Activated CD4-positive, alpha-beta memory T cell treated with anti-CD3 and anti-CD28 coated beads, Interleukin-2, amount 10 ng/mL, durations not matched to agents 7 days and 5 days (primary cell): ENCODE data around the gene SBF2. TPM values are rescaled to one million over a fixed set of nuclear protein-coding genes. Genes with fewer than 3 reads are reported as not detected.
"Not testable (repeated sequence)": the region's sequence is repeated elsewhere in the genome, so short reads cannot be mapped to it uniquely, and the experiment has no call there.

Experiments
- CTCF ChIA-PET: fragments of 350-600 bp; sonication (Branson Sonifier 250); formaldehyde crosslinking; loops from one replicate; lab custom pipeline; 2021; ENCODE audit warnings: antibody characterized with exemption, inconsistent platforms; lab: Charles Lee
- POLR2A ChIA-PET: fragments of 350-600 bp; sonication (Branson Sonifier 250); formaldehyde crosslinking; loops from one replicate; lab custom pipeline; 2021; ENCODE audit warnings: antibody characterized with exemption; lab: Charles Lee
- DNase-seq: peaks from one replicate; pipeline ENCODE4 v3.0.0-alpha.2; 2020
- H3K27ac Mint-ChIP-seq: one replicate; pipeline ENCODE4 v1.8.0; 2021; ENCODE audit warnings: mild to moderate bottlenecking, mixed read lengths
- H3K27me3 Mint-ChIP-seq: one replicate; pipeline ENCODE4 v1.8.0; 2021; ENCODE audit warnings: mixed read lengths
- H3K36me3 Mint-ChIP-seq: one replicate; pipeline ENCODE4 v1.8.0; 2021; ENCODE audit warnings: low read depth, mixed read lengths
- H3K4me1 Mint-ChIP-seq: one replicate; pipeline ENCODE4 v1.8.0; 2021; ENCODE audit warnings: mixed read lengths
- H3K4me3 Mint-ChIP-seq: one replicate; pipeline ENCODE4 v1.8.0; 2021; ENCODE audit warnings: mild to moderate bottlenecking, mixed read lengths
- H3K9me3 Mint-ChIP-seq: one replicate; pipeline ENCODE4 v1.8.0; 2021; ENCODE audit warnings: mixed read lengths
- total RNA-seq, 2 experiments: library from RNA; stranded (reverse); gene quantifications; one replicate each; pipeline ENCODE4 v1.2.3, GENCODE V29; 2021

Gene SBF2
- total RNA-seq, 2 experiments from 2014 or later: 6.4 to 9.0 TPM

GRCh38 chr11:9992306-9992705, 301.7 kb downstream of the SBF2 start:
- Mint-ChIP-seq H3K9me3 (no peaks in the 10 kb centered on the region), H3K4me1 (no peaks in the 10 kb centered on the region), H3K4me3 (no peak overlapping the region), H3K27me3 (no peaks in the 10 kb centered on the region), H3K36me3 (no peaks in the 10 kb centered on the region), H3K27ac (no peak overlapping the region)
- POLR2A ChIA-PET: no interaction called here
- CTCF ChIA-PET: no interaction called here
- no peak for DNase-seq

DNA sequence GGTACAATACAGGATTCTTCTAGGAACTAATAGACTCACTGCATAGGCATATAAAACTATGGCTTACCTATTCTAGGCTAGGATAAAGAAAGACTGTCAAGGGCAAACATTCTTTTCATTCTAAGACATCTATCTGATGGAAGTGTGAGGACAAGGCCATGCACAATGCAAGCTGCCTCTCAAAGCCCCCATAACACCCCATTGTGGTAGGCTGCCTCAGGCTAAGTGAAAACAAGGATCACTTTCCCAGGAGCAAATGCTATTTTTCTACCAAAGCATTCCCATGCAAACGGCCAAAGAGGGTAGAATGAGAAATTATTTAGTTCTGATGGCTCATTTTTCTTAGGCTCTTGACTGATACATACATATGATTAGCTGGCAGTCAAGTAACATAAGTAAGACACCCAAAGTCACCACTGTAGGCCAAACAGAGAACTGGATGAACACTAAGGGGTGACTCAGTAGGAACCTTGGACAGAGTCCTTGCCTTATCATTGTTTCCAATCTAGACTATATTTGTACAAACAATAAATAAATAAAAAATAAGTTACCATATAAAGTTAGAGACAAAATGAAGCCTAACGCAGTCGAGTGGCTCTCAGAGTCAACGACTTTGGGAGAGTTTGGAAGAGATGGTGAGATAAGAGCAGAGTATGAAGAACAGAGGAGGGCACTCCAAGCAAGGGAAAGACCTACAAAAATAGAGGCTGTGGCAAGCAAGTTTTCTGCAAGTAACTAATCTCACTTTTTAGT, 303.6 kb downstream of the SBF2 start:
- Mint-ChIP-seq H3K4me1 (no peaks in the 10 kb centered on the region), H3K27me3 (no peaks in the 10 kb centered on the region), H3K9me3 (no peaks in the 10 kb centered on the region), H3K36me3 (no peaks in the 10 kb centered on the region), H3K27ac (no peak overlapping the region), H3K4me3 (no peak overlapping the region)
- ChIA-PET POLR2A (interaction anchor here (0.5 kb wide), 1 partner anchor 10 kb away, joined by 4 read pairs; no protein-coding TSS in a partner anchor), CTCF (no interaction called here)
- DNase-seq: no peak

- H3K27ac Mint-ChIP-seq, H3K36me3 Mint-ChIP-seq, DNase-seq, CTCF ChIA-PET, H3K4me3 Mint-ChIP-seq, POLR2A ChIA-PET, H3K4me1 Mint-ChIP-seq, H3K27me3 Mint-ChIP-seq, H3K9me3 Mint-ChIP-seq: not testable (repeated sequence)
Measured at GRCh38 chr11:9987303-9987702, 306.7 kb downstream of the SBF2 start.

DNA sequence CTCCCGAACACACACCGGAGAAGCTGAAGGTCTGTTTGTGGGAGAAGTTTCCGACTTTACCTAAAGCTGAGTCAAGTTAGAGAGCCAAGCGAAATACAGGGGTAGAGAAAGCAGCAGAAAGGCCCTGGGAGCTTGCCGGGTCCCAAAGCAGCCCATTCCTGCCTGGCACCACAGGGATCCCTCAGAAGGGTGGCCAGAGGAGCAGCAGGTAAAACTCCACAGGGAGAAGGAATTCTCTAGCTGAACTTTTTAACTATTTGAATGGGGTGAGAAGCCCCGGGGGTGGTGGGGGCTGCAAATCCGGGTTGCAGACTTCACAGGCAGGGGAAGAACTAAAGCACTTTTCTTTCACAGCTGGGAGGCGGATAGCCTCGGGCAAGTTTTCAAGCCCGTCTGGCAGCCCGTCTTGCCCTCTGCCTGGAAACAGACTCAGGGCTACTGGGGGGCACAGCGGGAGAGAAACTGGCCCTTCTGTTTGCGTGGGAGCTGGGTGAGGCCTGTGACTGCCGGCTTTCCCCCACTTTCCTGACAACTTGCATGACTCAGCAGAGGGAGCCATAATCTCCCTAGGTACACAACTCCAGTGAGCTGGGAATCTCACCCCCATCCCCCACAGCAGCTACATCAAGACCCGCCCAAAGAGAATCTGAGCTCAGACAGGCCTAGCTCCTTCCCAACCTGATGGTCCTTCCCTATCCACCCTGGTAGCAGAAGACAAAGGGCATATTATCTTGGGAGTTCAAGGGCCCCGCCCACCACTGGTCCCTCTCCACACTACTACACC, 311.0 kb downstream of the SBF2 start:
- DNase-seq: no peak
- no peaks in the 10 kb centered on the region for H3K9me3 Mint-ChIP-seq
- no peaks in the 10 kb centered on the region for H3K27me3 Mint-ChIP-seq
- no peaks in the 10 kb centered on the region for H3K36me3 Mint-ChIP-seq
- ChIA-PET CTCF (interaction anchor here (1.9 kb wide), 1 partner anchor 10 kb away, joined by 6 read pairs; no protein-coding TSS in a partner anchor), POLR2A (no interaction called here)
- no peaks in the 10 kb centered on the region for H3K4me1 Mint-ChIP-seq
- H3K27ac Mint-ChIP-seq: no peak overlapping the region
- H3K4me3 Mint-ChIP-seq: no peak overlapping the region

- Mint-ChIP-seq H3K36me3 (no peaks in the 10 kb centered on the region), H3K4me1 (no peaks in the 10 kb centered on the region), H3K4me3 (no peak overlapping the region), H3K9me3 (no peaks in the 10 kb centered on the region), H3K27me3 (no peaks in the 10 kb centered on the region), H3K27ac (no peak overlapping the region)
- ChIA-PET POLR2A (no interaction called here), CTCF (interaction anchor here (1.9 kb wide), 1 partner anchor 10 kb away, joined by 6 read pairs; no protein-coding TSS in a partner anchor)
- no peak for DNase-seq
Measured at GRCh38 chr11:9982127-9982795, 311.8 kb downstream of the SBF2 start.

GRCh38 chr11:9980931-9981330, 313.1 kb downstream of the SBF2 start:
- Mint-ChIP-seq H3K4me1 (no peaks in the 10 kb centered on the region), H3K27me3 (no peaks in the 10 kb centered on the region), H3K9me3 (no peaks in the 10 kb centered on the region), H3K36me3 (no peaks in the 10 kb centered on the region), H3K27ac (no peak overlapping the region), H3K4me3 (no peak overlapping the region)
- CTCF ChIA-PET: no interaction called here
- DNase-seq: no peak
- POLR2A ChIA-PET: interaction anchor here (0.7 kb wide), 1 partner anchor 9 kb away, joined by 4 read pairs; no protein-coding TSS in a partner anchor

- H3K36me3 Mint-ChIP-seq: no peaks in the 10 kb centered on the region
- H3K4me3 Mint-ChIP-seq: no peak overlapping the region
- H3K27me3 Mint-ChIP-seq: no peaks in the 10 kb centered on the region
- no peak for DNase-seq
- ChIA-PET CTCF (no interaction called here), POLR2A (no interaction called here)
- H3K9me3 Mint-ChIP-seq: no peaks in the 10 kb centered on the region
- H3K27ac Mint-ChIP-seq: no peak overlapping the region
- H3K4me1 Mint-ChIP-seq: peaks cover 3% of the 10 kb centered on the region
Measured at GRCh38 chr11:9977554-9977953, 316.5 kb downstream of the SBF2 start.

DNA sequence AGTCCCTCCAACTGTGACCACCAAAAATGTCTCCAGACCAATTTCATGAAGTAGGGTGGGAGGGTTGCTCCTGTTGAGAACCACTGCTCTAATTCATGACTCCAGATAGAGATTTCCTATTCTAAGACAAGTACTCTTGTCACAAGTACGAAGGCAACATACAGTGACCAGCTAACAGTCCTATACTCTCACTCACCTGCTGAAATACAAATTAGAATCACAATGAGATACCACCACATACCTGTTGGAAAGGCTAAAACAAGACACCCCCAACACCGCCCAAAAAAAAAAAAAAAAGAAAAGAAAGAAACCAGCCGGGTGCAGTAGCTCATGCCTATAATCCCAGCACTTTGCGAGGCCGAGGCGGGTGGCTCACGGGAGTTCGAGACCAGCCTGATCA, 319.6 kb downstream of the SBF2 start:
- Mint-ChIP-seq H3K27me3 (no peaks in the 10 kb centered on the region), H3K4me1 (peaks cover 3% of the 10 kb centered on the region)
- CTCF ChIA-PET: interaction anchor here (0.9 to 3.0 kb wide), 3 partner anchors 116 to 226 kb away, joined by 3 to 45 read pairs (median 3); no protein-coding TSS in a partner anchor

GRCh38 chr11:9973921-9974320, 320.1 kb downstream of the SBF2 start:
- no peak for DNase-seq
- Mint-ChIP-seq H3K27me3 (no peaks in the 10 kb centered on the region), H3K27ac (no peak overlapping the region), H3K4me3 (no peak overlapping the region), H3K36me3 (no peaks in the 10 kb centered on the region), H3K4me1 (peaks cover 3% of the 10 kb centered on the region), H3K9me3 (no peaks in the 10 kb centered on the region)
- ChIA-PET POLR2A (no interaction called here), CTCF (interaction anchor here (0.9 to 3.0 kb wide), 6 partner anchors 89 to 341 kb away, joined by 3 to 45 read pairs (median 4); no protein-coding TSS in a partner anchor)

More for the DNA sequence above, 319.6 kb downstream of the SBF2 start:
- POLR2A ChIA-PET: interaction anchor here (1.0 kb wide), 1 partner anchor 10 kb away, joined by 3 read pairs; no protein-coding TSS in a partner anchor
- no peak overlapping the region for H3K4me3 Mint-ChIP-seq
- no peaks in the 10 kb centered on the region for H3K36me3 Mint-ChIP-seq
- no peak overlapping the region for H3K27ac Mint-ChIP-seq
- DNase-seq: no peak
- H3K9me3 Mint-ChIP-seq: no peaks in the 10 kb centered on the region

- ChIA-PET POLR2A (interaction anchor here (1.1 kb wide), 1 partner anchor 214 kb away, joined by 6 read pairs; no protein-coding TSS in a partner anchor), CTCF (interaction anchor here (0.7 to 3.0 kb wide), 17 partner anchors 10 to 438 kb away, joined by 3 to 45 read pairs (median 3); no protein-coding TSS in a partner anchor)
- H3K4me3 Mint-ChIP-seq: no peak overlapping the region
- DNase-seq: peak; percentile 31
- no peaks in the 10 kb centered on the region for H3K9me3 Mint-ChIP-seq
- no peak overlapping the region for H3K27ac Mint-ChIP-seq
- H3K36me3 Mint-ChIP-seq: no peaks in the 10 kb centered on the region
- peaks cover 3% of the 10 kb centered on the region for H3K4me1 Mint-ChIP-seq
- H3K27me3 Mint-ChIP-seq: no peaks in the 10 kb centered on the region
Measured at GRCh38 chr11:9972989-9973388, 321.0 kb downstream of the SBF2 start.

DNA sequence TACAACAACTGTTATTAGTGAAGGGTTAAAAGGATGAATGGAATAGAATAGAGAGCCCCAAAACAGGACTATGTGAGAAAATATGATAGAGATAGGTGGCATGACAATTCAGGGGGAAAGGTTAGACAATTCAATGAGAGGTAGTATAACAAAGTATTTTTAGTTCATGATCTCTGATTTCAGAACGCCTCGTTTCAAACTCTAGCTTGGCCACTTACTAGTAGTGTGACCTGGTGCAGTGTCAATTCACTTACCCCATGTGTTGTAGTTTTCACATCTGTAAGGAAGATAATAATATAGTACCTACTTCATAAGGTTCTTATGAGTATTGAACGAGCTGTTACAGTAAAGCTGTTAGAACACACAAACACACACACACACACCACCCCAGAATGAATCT, 322.1 kb downstream of the SBF2 start:
- CTCF ChIA-PET: interaction anchor here (1.2 to 3.0 kb wide), 4 partner anchors 43 to 213 kb away, joined by 3 to 45 read pairs (median 3); no protein-coding TSS in a partner anchor
- POLR2A ChIA-PET: no interaction called here
- Mint-ChIP-seq H3K9me3 (no peaks in the 10 kb centered on the region), H3K27me3 (no peaks in the 10 kb centered on the region), H3K27ac (no peak overlapping the region), H3K4me3 (no peak overlapping the region), H3K36me3 (no peaks in the 10 kb centered on the region), H3K4me1 (peaks cover 3% of the 10 kb centered on the region)
- no peak for DNase-seq

DNA sequence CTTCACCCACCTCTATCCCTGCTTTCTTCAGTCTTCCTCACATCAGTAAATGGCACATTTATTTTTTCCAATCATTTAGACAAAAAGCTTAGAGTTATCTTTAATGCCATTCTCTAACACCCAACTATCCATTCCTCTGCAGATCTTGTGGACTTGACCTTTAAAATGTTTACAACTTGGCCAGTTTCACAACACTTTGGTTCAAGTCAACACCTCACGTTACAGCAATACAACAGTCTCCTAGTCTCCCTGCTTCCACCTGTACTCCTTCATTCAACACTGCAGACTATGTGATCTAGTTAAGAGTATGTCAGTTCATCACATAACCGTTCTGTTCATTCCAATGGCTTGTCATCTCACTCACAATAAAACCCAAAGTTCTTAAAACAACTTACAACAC, 325.0 kb downstream of the SBF2 start:
- POLR2A ChIA-PET: no interaction called here
- peaks cover 3% of the 10 kb centered on the region for H3K4me1 Mint-ChIP-seq
- H3K36me3 Mint-ChIP-seq: no peaks in the 10 kb centered on the region
- no peak overlapping the region for H3K4me3 Mint-ChIP-seq
- DNase-seq: no peak
- no peak overlapping the region for H3K27ac Mint-ChIP-seq
- CTCF ChIA-PET: interaction anchor here (0.8 to 1.6 kb wide), 4 partner anchors 109 to 286 kb away, joined by 3 to 5 read pairs (median 4); no protein-coding TSS in a partner anchor
- H3K27me3 Mint-ChIP-seq: no peaks in the 10 kb centered on the region
- no peaks in the 10 kb centered on the region for H3K9me3 Mint-ChIP-seq
